Transverse colon (tissue), 4 donors: ENCODE data around the gene IGLL5. TPM values are rescaled to one million over a fixed set of nuclear protein-coding genes. Genes with fewer than 3 reads are reported as not detected.
A peak's percentile ranks its signal among the peaks of the same experiment; 100 is the strongest.

Experiments used
- DNase-seq: peaks from one replicate; pipeline ENCODE4 v3.0.0-alpha.2; 2019
- H3K27ac ChIP-seq, 4 donors: fragments of 200-600 bp; sonication (generic); 2 replicates each; pipeline ENCODE4 v1.5.1; 2016 to 2018; ENCODE audit warnings: inconsistent platforms in 4 of 4
- H3K27me3 ChIP-seq: fragments of 200-600 bp; sonication (generic); 2 replicates; pipeline ENCODE4 v1.5.1; 2017; ENCODE audit warnings: inconsistent platforms
- H3K36me3 ChIP-seq, 4 donors: fragments of 200-600 bp; sonication (generic); 2 replicates each; pipeline ENCODE4 v1.5.1; 2017 to 2019; ENCODE audit warnings: inconsistent platforms in 4 of 4
- H3K4me1 ChIP-seq, 4 donors: fragments of 200-600 bp; sonication (generic); 2 replicates each; pipeline ENCODE4 v1.5.1; 2017 to 2020; ENCODE audit warnings: inconsistent platforms in 4 of 4
- H3K4me3 ChIP-seq, 4 donors: fragments of 200-600 bp; sonication (generic); 1 replicate in 1 of 4; 2 replicates in 3 of 4; pipeline versions ENCODE4 v1.5.1 to v1.6.1; 2017 to 2019; ENCODE audit warnings: inconsistent platforms in 4 of 4
- H3K9me3 ChIP-seq, 2 donors: fragments of 200-600 bp; sonication (generic); 2 replicates each; pipeline ENCODE4 v1.5.1; 2017 to 2019; ENCODE audit warnings: inconsistent platforms in 2 of 2
- CTCF ChIP-seq, 5 experiments: fragments of 200-600 bp in 3 of 5; fragments of 450-650 bp in 2 of 5; sonication (generic) in 3 of 5; IDR thresholded peaks; 1 replicate in 2 of 5; 2 replicates in 3 of 5; pipeline ENCODE4 v1.5.1; 2016 to 2017; ENCODE audit warnings: antibody characterized with exemption in 5 of 5, inconsistent platforms in 3 of 5, mild to moderate bottlenecking in 2 of 5, moderate library complexity in 1 of 5
- EP300 ChIP-seq: sonication (generic); formaldehyde crosslinking; IDR thresholded peaks from one replicate; pipeline ENCODE4 v1.6.1; 2017; ENCODE audit warnings: antibody characterized with exemption, low read depth
- POLR2A ChIP-seq: fragments of 450-650 bp; IDR thresholded peaks from one replicate; pipeline ENCODE4 v1.6.1; 2016; ENCODE audit warnings: antibody characterized with exemption, mild to moderate bottlenecking, moderate library complexity
- POLR2AphosphoS5 ChIP-seq, 3 donors: sonication (generic); formaldehyde crosslinking; IDR thresholded peaks; one replicate each; pipeline ENCODE4 v1.6.1; 2016; ENCODE audit warnings: antibody characterized with exemption in 3 of 3
- WGBS, 2 donors: methylation state at CpG; one replicate each; pipeline ENCODE4 v1.1.5; 2018; ENCODE audit warnings: low coverage in 1 of 2; 5-methylcytosine and 5-hydroxymethylcytosine counted together
- in situ Hi-C, 4 donors: fragments of 200-750 bp; cut with MboI; loops; one replicate each; pipeline versions ENCODE4 v1.15.0 to v1.15.1; 2017; ENCODE audit warnings: low sequenced_read_pairs in 3 of 4, low pct_ligation_motif_present in 1 of 4, low pct_unique_long_range_greater_than_20kb in 1 of 4
- intact Hi-C: fragments of 100-400 bp; cut with DNase I; formaldehyde crosslinking; loops from one replicate; pipeline ENCODE4 v1.15.1; 2023; ENCODE audit warnings: low total_unique reads
- total RNA-seq, 4 donors: library from RNA; depleted of rRNA; stranded (reverse); fragments of >200 nt; gene quantifications; one replicate each; pipeline ENCODE4 v1.1.0, GENCODE V29; 2016

Gene IGLL5
- total RNA-seq, 4 donors from 2014 or later = 14.9 to 104 (median 33.8) TPM; not detected in 1

- TF ChIP-seq POLR2A (no peak), EP300 (no peak), CTCF (IDR thresholded peaks at IDR 0.05) (no peak), POLR2AphosphoS5 (IDR thresholded peaks at IDR 0.05) (peak in 1 of 3 donors; percentile 57)
Measured at GRCh38 chr22:22931557-22932270, 44.1 kb downstream of the IGLL5 start.

GRCh38 chr22:22932512-22932941 lies 44.9 kb downstream of the IGLL5 start:
- DNase-seq = no peak
- no peaks in the 10 kb centered on the region for H3K27me3 ChIP-seq
- TF ChIP-seq CTCF (IDR thresholded peaks at IDR 0.05) (no peak), EP300 (no peak), POLR2A (no peak), POLR2AphosphoS5 (IDR thresholded peaks at IDR 0.05) (no peak)
- H3K27ac ChIP-seq = peak overlapping the region in 2 of 4 donors; percentile 48 to 77
- WGBS, 2 donors = 80% methylated on average over 6 of the region's 6 CpGs; no CpG with 5 or more reads in 1 of the 2 donors
- intact Hi-C loops = no loop called here
- no peaks in the 10 kb centered on the region for H3K4me1 ChIP-seq
- no peaks in the 10 kb centered on the region for H3K9me3 ChIP-seq
- no peak overlapping the region for H3K4me3 ChIP-seq
- in situ Hi-C loops = no loop called here
- H3K36me3 ChIP-seq = no peaks in the 10 kb centered on the region

More at GRCh38 chr22:22931557-22932270, 44.1 kb downstream of the IGLL5 start:
- WGBS, 2 donors = 82% methylated on average over 9 of the region's 14 CpGs; no CpG with 5 or more reads in 1 of the 2 donors
- peak overlapping the region in 2 of 4 donors; percentile 48 to 77 for H3K27ac ChIP-seq
- no peaks in the 10 kb centered on the region for H3K4me1 ChIP-seq
- in situ Hi-C loops (no loop called here), intact Hi-C loops (no loop called here)
- DNase-seq = peak; percentile 75
- no peaks in the 10 kb centered on the region for H3K27me3 ChIP-seq
- H3K4me3 ChIP-seq = no peak overlapping the region
- H3K9me3 ChIP-seq = no peaks in the 10 kb centered on the region
- no peaks in the 10 kb centered on the region for H3K36me3 ChIP-seq

GRCh38 chr22:22933100-22933806 lies 45.6 kb downstream of the IGLL5 start:
- no peaks in the 10 kb centered on the region for H3K27me3 ChIP-seq
- H3K27ac ChIP-seq = peak overlapping the region in 2 of 4 donors; percentile 48 to 77
- 95% methylated on average over 6 of the region's 8 CpGs; no CpG with 5 or more reads in 1 of the 2 donors for WGBS, 2 donors
- in situ Hi-C loops (no loop called here), intact Hi-C loops (no loop called here)
- no peaks in the 10 kb centered on the region for H3K9me3 ChIP-seq
- no peak for TF ChIP-seq POLR2AphosphoS5 (IDR thresholded peaks at IDR 0.05)
- TF ChIP-seq EP300 = no peak
- no peaks in the 10 kb centered on the region for H3K4me1 ChIP-seq
- H3K4me3 ChIP-seq = no peak overlapping the region
- DNase-seq = no peak
- H3K36me3 ChIP-seq = no peaks in the 10 kb centered on the region

GRCh38 chr22:22933807-22934542 lies 46.4 kb downstream of the IGLL5 start:
- Histone ChIP-seq H3K27me3 (no peaks in the 10 kb centered on the region), H3K4me3 (no peak overlapping the region), H3K4me1 (no peaks in the 10 kb centered on the region), H3K36me3 (no peaks in the 10 kb centered on the region), H3K9me3 (no peaks in the 10 kb centered on the region), H3K27ac (peak overlapping the region in 2 of 4 donors; percentile 48 to 77)
- DNase-seq = no peak
- intact Hi-C loops (no loop called here), in situ Hi-C loops (no loop called here)
- WGBS, 2 donors = 91% methylated on average over 10 of the region's 10 CpGs; no CpG with 5 or more reads in 1 of the 2 donors
- no peak for TF ChIP-seq EP300
- no peak for TF ChIP-seq CTCF (IDR thresholded peaks at IDR 0.05)
- TF ChIP-seq POLR2A = no peak
